ENCODE results near the gene PEPD. TPM values are rescaled to one million over a fixed set of nuclear protein-coding genes. Genes with fewer than 3 reads are reported as not detected.

PEPD gene
- total RNA-seq, 1 donor from 2014 or later, result 30.0 TPM

GRCh38 chr19:33428627-33429125 lies 92.9 kb downstream of the PEPD start:
- no peaks in the 10 kb centered on the region for H3K36me3 ChIP-seq
- intact Hi-C loops (cut with micrococcal nuclease), result no loop called here
- no peaks in the 10 kb centered on the region for H3K9me3 ChIP-seq (replicated peaks)
- H3K27me3 ChIP-seq (ENCODE audit: low read depth), result no peaks in the 10 kb centered on the region
- H3K4me3 ChIP-seq, result no peak overlapping the region
- no peak overlapping the region for H3K27ac ChIP-seq (replicated peaks)
- no peak for TF ChIP-seq CTCF (IDR thresholded peaks at IDR 0.05; ENCODE audit: borderline replicate concordance)
- no peaks in the 10 kb centered on the region for H3K4me1 ChIP-seq
- DNase-seq, result peak; percentile 4

- Histone ChIP-seq H3K4me1 (no peaks in the 10 kb centered on the region), H3K4me3 (no peak overlapping the region), H3K27me3 (ENCODE audit: low read depth) (no peaks in the 10 kb centered on the region), H3K36me3 (no peaks in the 10 kb centered on the region), H3K27ac (replicated peaks) (no peak overlapping the region), H3K9me3 (replicated peaks) (no peaks in the 10 kb centered on the region)
- DNase-seq, result peak; percentile 6
- intact Hi-C loops (cut with micrococcal nuclease), result no loop called here
- no peak for TF ChIP-seq CTCF (IDR thresholded peaks at IDR 0.05; ENCODE audit: borderline replicate concordance)
Observed at GRCh38 chr19:33427801-33428626, 93.6 kb downstream of the PEPD start.

- no peaks in the 10 kb centered on the region for H3K4me1 ChIP-seq
- DNase-seq, result no peak
- intact Hi-C loops (cut with micrococcal nuclease), result no loop called here
Observed at GRCh38 chr19:33426621-33427361, 94.8 kb downstream of the PEPD start.

GRCh38 chr19:33424181-33424580 lies 97.4 kb downstream of the PEPD start:
- DNase-seq, result no peak
- H3K36me3 ChIP-seq, result no peaks in the 10 kb centered on the region
- intact Hi-C loops (cut with micrococcal nuclease), result no loop called here

More at GRCh38 chr19:33426621-33427361, 94.8 kb downstream of the PEPD start:
- no peaks in the 10 kb centered on the region for H3K36me3 ChIP-seq
- TF ChIP-seq CTCF (IDR thresholded peaks at IDR 0.05; ENCODE audit: borderline replicate concordance), result no peak
- no peak overlapping the region for H3K27ac ChIP-seq (replicated peaks)
- no peak overlapping the region for H3K4me3 ChIP-seq
- H3K27me3 ChIP-seq (ENCODE audit: low read depth), result no peaks in the 10 kb centered on the region
- no peaks in the 10 kb centered on the region for H3K9me3 ChIP-seq (replicated peaks)

More at GRCh38 chr19:33424181-33424580, 97.4 kb downstream of the PEPD start:
- H3K4me3 ChIP-seq, result no peak overlapping the region
- no peak for TF ChIP-seq CTCF (IDR thresholded peaks at IDR 0.05; ENCODE audit: borderline replicate concordance)
- no peaks in the 10 kb centered on the region for H3K9me3 ChIP-seq (replicated peaks)
- no peak overlapping the region for H3K27ac ChIP-seq (replicated peaks)
- H3K27me3 ChIP-seq (ENCODE audit: low read depth), result no peaks in the 10 kb centered on the region
- H3K4me1 ChIP-seq, result no peaks in the 10 kb centered on the region

Measured in left ventricle myocardium inferior (tissue), 1 donor.